ENCODE results near the gene CD209. TPM values are rescaled to one million over a fixed set of nuclear protein-coding genes. Genes with fewer than 3 reads are reported as not detected.

The CD209 gene
- total and polyA plus RNA-seq, 2 donors (not counting 3 experiments of a cell fraction or from before 2014, with no cell fraction given): not detected

DNA sequence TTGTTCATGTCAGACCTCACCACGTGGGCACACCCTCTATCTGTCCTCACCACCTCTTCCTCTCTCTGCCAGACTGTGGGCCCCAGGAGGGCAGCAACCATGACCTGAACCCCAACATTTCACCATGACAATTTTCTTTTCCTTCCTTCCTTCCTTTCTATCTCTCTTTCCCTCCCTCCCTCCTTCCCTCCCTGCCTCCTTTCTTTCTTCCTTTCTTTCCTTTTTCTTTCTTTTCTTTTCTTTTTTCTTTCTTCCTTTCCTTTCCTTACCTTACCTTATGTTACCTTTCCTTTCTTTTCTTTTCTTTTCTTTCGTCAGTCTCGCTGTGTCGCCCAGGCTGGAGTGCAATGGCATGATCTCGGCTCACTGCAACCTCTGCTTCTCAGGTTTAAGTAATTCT is 36.7 kb downstream of the CD209 start:
- Histone ChIP-seq H3K9ac (replicated peaks; ENCODE audit: extremely low read depth, insufficient read depth, low read length) (no peak overlapping the region), H3K27ac (ENCODE audit: insufficient read depth, low read depth, low read length) (no peak overlapping the region), H2AFZ (ENCODE audit: low read depth, low read length) (no peak overlapping the region), H3K27me3 (ENCODE audit: control insufficient read depth in 2 of 2, insufficient read depth in 2 of 2, low read length in 2 of 2) (no peaks in the 10 kb centered on the region), H3K79me2 (ENCODE audit: control insufficient read depth, insufficient read depth, low read length) (no peaks in the 10 kb centered on the region), H4K20me1 (replicated peaks; ENCODE audit: control insufficient read depth, extremely low read depth, insufficient read depth, low read length) (no peaks in the 10 kb centered on the region), H3K4me2 (ENCODE audit: insufficient read depth, low read length) (no peak overlapping the region), H3K9me1 (replicated peaks; ENCODE audit: control insufficient read depth, extremely low read depth, insufficient read depth, low read length) (no peaks in the 10 kb centered on the region), H3K4me3 (replicated peaks in 1 of 3; ENCODE audit: insufficient read depth in 1 of 3, low read depth in 1 of 3, low read length in 3 of 3) (no peak overlapping the region), H3K4me1 (ENCODE audit: control insufficient read depth, extremely low read depth, insufficient read depth, low read length) (no peaks in the 10 kb centered on the region), H3K9me3 (replicated peaks; ENCODE audit: control insufficient read depth, insufficient read depth, low read length) (no peaks in the 10 kb centered on the region), H3K36me3 (ENCODE audit: control insufficient read depth in 2 of 2, extremely low read depth in 1 of 2, insufficient read depth in 2 of 2, low read length in 2 of 2) (no peaks in the 10 kb centered on the region)
- intact Hi-C loops (cut with micrococcal nuclease) (no loop called here), dilution Hi-C loops (cut with MboI; ENCODE audit: extremely low pct_ligation_motif_present, low sequenced_read_pairs) (no loop called here)
- CTCF ChIA-PET: no interaction called here
- TF ChIP-seq JUN (IDR thresholded peaks at IDR 0.05; ENCODE audit: borderline replicate concordance, insufficient read depth, insufficient read length, low read depth): no peak
- no peak for TF ChIP-seq EZH2 (IDR thresholded peaks at IDR 0.05; ENCODE audit: borderline replicate concordance, low read depth, low read length, severe bottlenecking)
- no peak for TF ChIP-seq GATA2 (IDR thresholded peaks at IDR 0.05; ENCODE audit: insufficient read depth, insufficient read length, low read depth, low read length)
- no peak for TF ChIP-seq POLR2A (IDR thresholded peaks at IDR 0.05; ENCODE audit: low read depth, low read length)
- TF ChIP-seq POLR2AphosphoS5 (IDR thresholded peaks at IDR 0.05; ENCODE audit: insufficient read depth, low read depth, low read length): no peak
- TF ChIP-seq, protein P1, sequence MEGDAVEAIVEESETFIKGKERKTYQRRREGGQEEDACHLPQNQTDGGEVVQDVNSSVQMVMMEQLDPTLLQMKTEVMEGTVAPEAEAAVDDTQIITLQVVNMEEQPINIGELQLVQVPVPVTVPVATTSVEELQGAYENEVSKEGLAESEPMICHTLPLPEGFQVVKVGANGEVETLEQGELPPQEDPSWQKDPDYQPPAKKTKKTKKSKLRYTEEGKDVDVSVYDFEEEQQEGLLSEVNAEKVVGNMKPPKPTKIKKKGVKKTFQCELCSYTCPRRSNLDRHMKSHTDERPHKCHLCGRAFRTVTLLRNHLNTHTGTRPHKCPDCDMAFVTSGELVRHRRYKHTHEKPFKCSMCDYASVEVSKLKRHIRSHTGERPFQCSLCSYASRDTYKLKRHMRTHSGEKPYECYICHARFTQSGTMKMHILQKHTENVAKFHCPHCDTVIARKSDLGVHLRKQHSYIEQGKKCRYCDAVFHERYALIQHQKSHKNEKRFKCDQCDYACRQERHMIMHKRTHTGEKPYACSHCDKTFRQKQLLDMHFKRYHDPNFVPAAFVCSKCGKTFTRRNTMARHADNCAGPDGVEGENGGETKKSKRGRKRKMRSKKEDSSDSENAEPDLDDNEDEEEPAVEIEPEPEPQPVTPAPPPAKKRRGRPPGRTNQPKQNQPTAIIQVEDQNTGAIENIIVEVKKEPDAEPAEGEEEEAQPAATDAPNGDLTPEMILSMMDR (IDR thresholded peaks at IDR 0.05; ENCODE audit: extremely low read depth in 1 of 2, insufficient read depth in 1 of 2, low read depth in 1 of 2, low read length in 2 of 2): no peak
- no peak for TF ChIP-seq FOS (IDR thresholded peaks at IDR 0.05; ENCODE audit: borderline replicate concordance, insufficient read depth, low read length)
- TF ChIP-seq MYC (IDR thresholded peaks at IDR 0.05; ENCODE audit: low read depth, low read length): no peak
- TF ChIP-seq, protein P2, sequence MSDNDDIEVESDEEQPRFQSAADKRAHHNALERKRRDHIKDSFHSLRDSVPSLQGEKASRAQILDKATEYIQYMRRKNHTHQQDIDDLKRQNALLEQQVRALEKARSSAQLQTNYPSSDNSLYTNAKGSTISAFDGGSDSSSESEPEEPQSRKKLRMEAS (IDR thresholded peaks at IDR 0.05; ENCODE audit: insufficient read depth, insufficient read length): no peak
- FAIRE-seq (no peak), DNase-seq (ENCODE audit: low read depth, low spot score) (no peak)
- POLR2A ChIA-PET: no interaction called here
- no TSS peak for BruUV-seq (replicated peaks)

Measured in endothelial cell of umbilical vein (primary cell).